K562 (cell line): Measurements from ENCODE around the gene RDH11. TPM values are rescaled to one million over a fixed set of nuclear protein-coding genes. Genes with fewer than 3 reads are reported as not detected.

Source experiments
- ATAC-seq: fragments of 200-7000 bp; cut with Tn5 transposase; 3 replicates; pipeline ENCODE4 v1.9.1; 2020; ENCODE audit warnings: moderate library complexity
- BruUV-seq: library from RNA; stranded (reverse); fragments of 400-500 nt; replicated peaks from 2 replicates; lab custom pipeline; 2021; lab: Mats Ljungman, UMichigan
- CTCF ChIA-PET: fragments of 300-600 bp; formaldehyde crosslinking; extraction: SDS; loops from one replicate; lab custom pipeline; 2021; ENCODE audit warnings: low intra/inter-chr PET ratio; lab: Yijun Ruan, JAX
- POLR2A ChIA-PET: fragments of 300-600, 350-650 bp; sonication (Branson Sonifier 250); formaldehyde crosslinking; extraction: SDS; loops from one replicate; lab custom pipeline; 2021; ENCODE audit warnings: antibody characterized with exemption, inconsistent platforms; lab: Yijun Ruan, JAX
- DNase-seq, 4 experiments: peaks; one replicate each; pipeline versions ENCODE4 v3.0.0 to v3.0.0-alpha.2; 2011 to 2018; ENCODE audit warnings: low spot score in 3 of 4, mixed read lengths in 3 of 4; ENCODE audit errors: extremely low read depth in 1 of 4
- FAIRE-seq: peaks from 2 replicates; lab custom pipeline; 2011; peaks lifted over from hg19 to GRCh38; lab: Jason Lieb, UNC
- H2AFZ ChIP-seq: 2 replicates; pipeline ENCODE4 v1.6.0; 2011; ENCODE audit warnings: low read depth, low read length, control low read depth, inconsistent platforms
- H3K27ac ChIP-seq: fragments of 200-600 bp; 3 replicates; pipeline ENCODE4 v1.8.0; 2011; ENCODE audit warnings: low read depth, mild to moderate bottlenecking, control low read depth, inconsistent platforms, low read length, moderate library complexity, mixed read lengths; ENCODE audit errors: extremely low read depth
- H3K27me3 ChIP-seq, 2 experiments: fragments of 300-600 bp in 1 of 2; 2 replicates in 1 of 2; 3 replicates in 1 of 2; pipeline versions ENCODE4 v1.6.0 to v1.8.0; 2011; ENCODE audit warnings: inconsistent platforms in 2 of 2, low read length in 2 of 2, mild to moderate bottlenecking in 1 of 2, mixed read lengths in 1 of 2, moderate library complexity in 1 of 2; ENCODE audit not compliant: control insufficient read depth in 2 of 2, insufficient read depth in 2 of 2
- H3K36me3 ChIP-seq: fragments of 300-600 bp; 3 replicates; pipeline ENCODE4 v1.8.0; 2011; ENCODE audit warnings: mild to moderate bottlenecking, low read length, inconsistent platforms; ENCODE audit not compliant: control insufficient read depth, insufficient read depth
- H3K4me1 ChIP-seq, 2 experiments: fragments of 200-600 bp in 1 of 2; replicated peaks in 1 of 2; 2 replicates in 1 of 2; 3 replicates in 1 of 2; pipeline versions ENCODE4 v1.5.1 to v1.8.0; 2011; ENCODE audit warnings: inconsistent platforms in 2 of 2, low read length in 2 of 2, mild to moderate bottlenecking in 1 of 2, mixed read lengths in 1 of 2, moderate library complexity in 1 of 2; ENCODE audit not compliant: control insufficient read depth in 2 of 2, insufficient read depth in 2 of 2
- H3K4me2 ChIP-seq: 2 replicates; pipeline ENCODE4 v1.6.1; 2011; ENCODE audit warnings: low read length, control low read depth, inconsistent platforms, mixed read lengths; ENCODE audit not compliant: insufficient read depth
- H3K4me3 ChIP-seq: fragments of 200-600 bp; sonication (generic), shearing (Covaris generic); 2 replicates; pipeline ENCODE4 v1.5.1; 2016; ENCODE audit warnings: control low read depth, inconsistent platforms
- H3K79me2 ChIP-seq: fragments of 200-600 bp; 3 replicates; pipeline ENCODE4 v1.8.0; 2011; ENCODE audit warnings: low read length, inconsistent platforms; ENCODE audit not compliant: control insufficient read depth, insufficient read depth
- H3K9ac ChIP-seq, 2 experiments: 2 replicates each; pipeline versions ENCODE4 v1.6.0 to v1.6.1; 2011; ENCODE audit warnings: low read depth in 2 of 2, low read length in 2 of 2, control low read depth in 1 of 2, inconsistent platforms in 1 of 2, mild to moderate bottlenecking in 1 of 2, mixed read lengths in 1 of 2; ENCODE audit not compliant: insufficient read depth in 1 of 2
- H3K9me1 ChIP-seq: one replicate; pipeline ENCODE4 v1.6.0; 2011; ENCODE audit warnings: inconsistent platforms, mild to moderate bottlenecking, low read length, moderate library complexity; ENCODE audit not compliant: control insufficient read depth, insufficient read depth
- H3K9me3 ChIP-seq: replicated peaks from 2 replicates; pipeline ENCODE4 v1.5.1; 2011; ENCODE audit warnings: low read depth, low read length, inconsistent platforms; ENCODE audit not compliant: control insufficient read depth, insufficient read depth
- H4K20me1 ChIP-seq: replicated peaks from 2 replicates; pipeline ENCODE4 v1.6.1; 2011; ENCODE audit warnings: low read length, inconsistent platforms, mixed read lengths; ENCODE audit not compliant: control insufficient read depth, insufficient read depth
- ARID2 ChIP-seq: fragments of 450-650 bp; IDR thresholded peaks from 2 replicates; pipeline ENCODE4 v1.6.1; 2017; ENCODE audit warnings: antibody characterized with exemption, mild to moderate bottlenecking
- CTCF ChIP-seq, 3 experiments: IDR thresholded peaks in 2 of 3; conservative IDR thresholded peaks in 1 of 3; 2 replicates each; pipeline ENCODE4 v1.5.1; 2011 to 2012; ENCODE audit warnings: low read length in 3 of 3, mild to moderate bottlenecking in 3 of 3, control low read depth in 2 of 3, improper control_type of control experiment in 1 of 3, inconsistent platforms in 1 of 3, low read depth in 1 of 3, mixed read lengths in 1 of 3, moderate library complexity in 1 of 3; ENCODE audit not compliant: insufficient read depth in 2 of 3
- DEAF1 ChIP-seq: fragments of 450-650 bp; formaldehyde crosslinking; IDR thresholded peaks from 2 replicates; pipeline ENCODE4 v1.4.0; 2020; ENCODE audit warnings: mild to moderate bottlenecking, moderate library complexity
- RAD21 ChIP-seq, 2 experiments: fragments of 250-450 bp in 1 of 2; fragments of 450-650 bp in 1 of 2; sonication (Bioruptor Pico) in 1 of 2; formaldehyde crosslinking in 1 of 2; IDR thresholded peaks in 1 of 2; conservative IDR thresholded peaks in 1 of 2; 2 replicates each; pipeline versions ENCODE4 v1.4.0 to v1.8.0; 2020 to 2022; ENCODE audit warnings: mild to moderate bottlenecking in 2 of 2, moderate library complexity in 1 of 2
- REST ChIP-seq, 2 experiments: fragments of 450-650 bp; formaldehyde crosslinking in 1 of 2; IDR thresholded peaks; 2 replicates each; pipeline versions ENCODE4 v1.4.0 to v1.6.1; 2014 to 2020; ENCODE audit warnings: mild to moderate bottlenecking in 2 of 2, borderline replicate concordance in 1 of 2, low read depth in 1 of 2
- SPI1 ChIP-seq: IDR thresholded peaks from 2 replicates; pipeline ENCODE4 v1.6.1; 2011; ENCODE audit warnings: low read depth, low read length, control low read depth, borderline replicate concordance
- ZFX ChIP-seq: sonication (generic); formaldehyde crosslinking; IDR thresholded peaks from 2 replicates; pipeline ENCODE4 v1.8.0; 2022; ENCODE audit warnings: mild to moderate bottlenecking, missing genetic modification reagents, moderate library complexity
- WGBS: fragments of 100-300 bp; shearing (Covaris generic); methylation state at CpG from one replicate; pipeline ENCODE4 v1.1.6; 2016; ENCODE audit warnings: low coverage, mixed read lengths; ENCODE audit not compliant: insufficient coverage; ENCODE audit errors: missing lambda C conversion rate; 5-methylcytosine and 5-hydroxymethylcytosine counted together
- in situ Hi-C: fragments of 300-500 bp; cut with MboI; formaldehyde crosslinking; loops from 4 replicates; pipeline ENCODE4 v1.15.0; 2018; ENCODE audit warnings: inconsistent platforms, mixed read lengths
- intact Hi-C: fragments of 100-400 bp; cut with micrococcal nuclease; formaldehyde crosslinking; loops from 2 replicates; pipeline ENCODE4 v1.14.2; 2022
- polyA plus RNA-seq, 8 experiments: library from polyadenylated mRNA; depleted of rRNA in 4 of 8; stranded (reverse) in 5 of 8; unstranded in 3 of 8; fragments of >200 nt; fragmentation: Nextera tagmentation in 2 of 8; fragmentation: Illumina TruSeq in 1 of 8; extraction: Ambion mirVana in 2 of 8; extraction: Trizol in 1 of 8; gene quantifications; 2 replicates each; pipeline versions ENCODE4 v1.2.1 to v1.2.3, GENCODE V29; 2011 to 2014; ENCODE audit warnings: inconsistent platforms in 1 of 8, missing spikeins in 1 of 8
- total RNA-seq, 7 experiments: library from RNA; depleted of rRNA in 6 of 7; stranded (reverse); fragments of >200 nt in 6 of 7; fragmentation: Illumina TruSeq in 2 of 7; extraction: Trizol in 2 of 7; gene quantifications; 2 replicates each; pipeline versions ENCODE4 v1.2.1 to v1.2.3, GENCODE V29; 2011 to 2021; ENCODE audit warnings: low replicate concordance in 1 of 7

Gene RDH11
- total and polyA plus RNA-seq, 9 of the 15 experiments (the other 6 are each of a cell fraction or from before 2014, with no cell fraction given), result 50.6 to 172 (median 70.5) TPM

- Histone ChIP-seq H3K4me3 (no peak overlapping the region), H3K27me3 (no peaks in the 10 kb centered on the region), H2AFZ (no peak overlapping the region), H3K9me3 (no peaks in the 10 kb centered on the region), H4K20me1 (no peaks in the 10 kb centered on the region), H3K4me2 (no peak overlapping the region), H3K9me1 (no peaks in the 10 kb centered on the region), H3K79me2 (peaks cover 61% of the 10 kb centered on the region), H3K27ac (no peak overlapping the region), H3K9ac (no peak overlapping the region; a peak in 1 of 4 replicates), H3K36me3 (0 out of 3 replicates have a peak, but pooled peaks cover 2% of the 10 kb centered on the region), H3K4me1 (peaks cover 0 to 5% of the 10 kb centered on the region in 2 experiments; a peak in 3 of 5 replicates)
- peak; percentile 16 to 65 (median 32) for DNase-seq
- ChIA-PET CTCF (interaction anchor here (1.2 to 2.8 kb wide), 3 partner anchors 48 to 83 kb away, joined by 4 to 16 read pairs (median 14); partner anchors contain the start of gene ARG2), POLR2A (interaction anchor here (0.7 to 1.1 kb wide), 4 partner anchors 10 to 240 kb away, joined by 3 to 8 read pairs (median 4); no protein-coding TSS in a partner anchor)
- FAIRE-seq, result peak; percentile 82
- intact Hi-C loops, result loop anchor here (1.0 kb wide), 3 partner anchors 31 to 83 kb away; no protein-coding TSS in a partner anchor
- no TSS peak for BruUV-seq
- WGBS, result 5% methylated on average over 1 of the region's 1 CpG
- peak; percentile 95 for ATAC-seq
- in situ Hi-C loops, result loop anchor here (5.0 kb wide), 2 partner anchors 45 to 85 kb away; no protein-coding TSS in a partner anchor
- TF ChIP-seq REST (IDR thresholded peaks at IDR 0.05; ENCODE audit: borderline replicate concordance) (peak; percentile 85), REST (CRISPR knock-in tag; IDR thresholded peaks at IDR 0.05; ENCODE audit: low read depth) (no peak), ZFX (CRISPR knock-in tag) (no peak), RAD21 (CRISPR knock-in tag; conservative IDR thresholded peaks at IDR 0.05 in 1 of 2, IDR thresholded peaks at IDR 0.05 in 1 of 2) (peak; percentile 76 to 93), CTCF (IDR thresholded peaks at IDR 0.05 in 2 of 3, conservative IDR thresholded peaks at IDR 0.05 in 1 of 3; ENCODE audit: insufficient read depth in 2 of 3, low read depth in 1 of 3, low read length in 3 of 3) (peak; percentile 58 to 75 (median 64); a peak in 5 of 6 replicates), DEAF1 (CRISPR knock-in tag) (peak; percentile 73), SPI1 (peak; percentile 71), ARID2 (peak; percentile 62; the same call in 1 of the 2 replicates)
Measured at GRCh38 chr14:67666750-67667449, 28.7 kb downstream of the RDH11 start.
